ENCODE measurements around the gene MAP2K6.

Gene MAP2K6

GRCh38 chr17:69588316-69588715 lies 173.8 kb downstream of the MAP2K6 start:
- DNase-seq: no peak

- DNase-seq: no peak
These were observed 174.3 kb downstream of the MAP2K6 start for GRCh38 chr17:69588827-69589239.

- DNase-seq: no peak
These were observed 176.2 kb downstream of the MAP2K6 start for GRCh38 chr17:69590671-69591070.

- no peak for DNase-seq
These were observed 178.3 kb downstream of the MAP2K6 start for GRCh38 chr17:69592692-69593350.

- no peak for DNase-seq
These were observed 178.8 kb downstream of the MAP2K6 start for GRCh38 chr17:69593351-69593715.

GRCh38 chr17:69593716-69594115 lies 179.2 kb downstream of the MAP2K6 start:
- DNase-seq: no peak

GRCh38 chr17:69594641-69595040 lies 180.1 kb downstream of the MAP2K6 start:
- DNase-seq: no peak

- DNase-seq: no peak
These were observed 181.6 kb downstream of the MAP2K6 start for GRCh38 chr17:69596141-69596540.

- no peak for DNase-seq
These were observed 183.6 kb downstream of the MAP2K6 start for GRCh38 chr17:69597898-69598692.

GRCh38 chr17:69602972-69603371 lies 188.5 kb downstream of the MAP2K6 start:
- no peak for DNase-seq

All from stimulated activated naive CD4-positive, alpha-beta T cell (primary cell).